Smooth muscle cell of the brain vasculature (primary cell): ENCODE data around the gene ABI3BP.
A peak's percentile ranks its signal among the peaks of the same experiment; 100 is the strongest.

Source experiments
- DNase-seq: peaks from one replicate; pipeline ENCODE4 v3.0.0-alpha.2; 2012; ENCODE audit warnings: low read depth, low spot score

The ABI3BP gene

GRCh38 chr3:100984308-100984707, 8.9 kb downstream of the ABI3BP start:
- DNase-seq, result no peak

- DNase-seq, result peak; percentile 4
Measured at GRCh38 chr3:100982710-100983109, 10.5 kb downstream of the ABI3BP start.

- no peak for DNase-seq
Measured at GRCh38 chr3:100981164-100981911, 11.9 kb downstream of the ABI3BP start.

- no peak for DNase-seq
Measured at GRCh38 chr3:100978011-100978659, 15.1 kb downstream of the ABI3BP start.

GRCh38 chr3:100976611-100977010, 16.6 kb downstream of the ABI3BP start:
- DNase-seq, result no peak

GRCh38 chr3:100975714-100976113, 17.5 kb downstream of the ABI3BP start:
- DNase-seq, result no peak

DNA sequence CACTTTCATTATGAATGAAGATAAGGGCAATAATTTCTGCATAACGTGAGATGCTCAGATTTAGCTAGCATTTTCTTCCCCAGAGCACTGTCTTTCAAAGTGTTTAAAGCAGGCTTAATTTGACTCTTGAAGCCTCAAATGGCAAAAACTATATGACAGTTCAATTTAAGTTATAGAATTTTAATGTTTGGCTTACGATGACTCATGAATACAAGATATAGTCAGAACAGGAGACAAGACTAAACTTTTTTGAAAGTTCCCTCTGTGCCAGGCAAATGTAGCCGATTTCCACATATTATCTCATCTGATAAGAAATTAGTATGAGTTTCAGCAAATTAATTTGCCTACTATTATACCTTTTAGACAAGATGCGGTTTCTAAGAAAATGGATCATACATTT, 19.6 kb downstream of the ABI3BP start:
- no peak for DNase-seq

- DNase-seq, result no peak
Measured at GRCh38 chr3:100972867-100973266, 20.4 kb downstream of the ABI3BP start.

DNA sequence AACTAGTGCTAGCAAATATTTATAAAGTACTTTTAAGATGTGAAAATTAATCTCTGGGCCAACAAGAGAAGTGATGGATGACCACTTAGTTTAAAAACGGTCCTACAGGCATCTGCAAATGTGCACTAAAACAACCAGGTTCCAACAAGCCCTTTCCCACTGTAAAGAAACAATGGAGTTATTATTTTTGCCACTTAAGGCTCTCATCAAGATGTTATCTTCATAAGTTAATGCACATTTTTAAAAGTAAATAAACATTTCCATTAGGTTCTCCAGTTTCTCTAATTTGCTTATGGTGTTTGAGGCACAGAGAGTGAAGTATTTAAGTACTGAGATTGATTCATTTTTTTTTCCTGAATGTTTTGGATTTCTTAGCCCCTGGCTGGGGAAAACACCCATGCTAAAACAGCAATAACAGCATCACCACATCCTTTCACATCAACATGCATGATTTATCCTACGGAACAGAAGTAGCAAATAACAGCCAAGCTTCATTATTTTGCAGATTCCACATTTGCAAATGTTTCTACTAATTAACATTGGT, 20.8 kb downstream of the ABI3BP start:
- DNase-seq, result no peak

- no peak for DNase-seq
Measured at GRCh38 chr3:100971798-100972197, 21.4 kb downstream of the ABI3BP start.

DNA sequence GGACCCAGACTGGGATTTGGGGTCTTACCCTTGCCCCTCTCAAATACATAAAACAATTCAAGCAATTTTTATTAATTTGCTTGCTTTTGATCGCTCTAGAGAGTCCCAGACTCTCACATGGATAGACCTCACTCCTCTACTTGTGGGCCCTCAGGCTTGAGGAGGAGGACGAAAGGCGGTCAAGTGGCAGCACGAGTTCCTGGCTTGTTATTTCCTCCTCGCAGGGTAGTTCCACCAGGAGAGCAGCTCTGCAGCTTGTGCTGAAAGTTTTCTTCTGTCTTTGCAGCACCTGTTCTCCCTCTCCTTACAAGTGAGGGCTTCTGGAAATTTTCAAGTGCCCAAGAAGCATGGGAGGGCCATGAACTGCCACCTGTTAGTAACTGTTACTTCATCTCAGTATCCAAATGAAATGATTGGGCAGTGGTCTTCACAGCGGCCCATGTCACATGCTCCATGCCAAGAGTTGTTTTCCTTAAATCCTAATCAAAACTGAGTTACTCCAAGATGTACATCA, 22.7 kb downstream of the ABI3BP start:
- no peak for DNase-seq

DNA sequence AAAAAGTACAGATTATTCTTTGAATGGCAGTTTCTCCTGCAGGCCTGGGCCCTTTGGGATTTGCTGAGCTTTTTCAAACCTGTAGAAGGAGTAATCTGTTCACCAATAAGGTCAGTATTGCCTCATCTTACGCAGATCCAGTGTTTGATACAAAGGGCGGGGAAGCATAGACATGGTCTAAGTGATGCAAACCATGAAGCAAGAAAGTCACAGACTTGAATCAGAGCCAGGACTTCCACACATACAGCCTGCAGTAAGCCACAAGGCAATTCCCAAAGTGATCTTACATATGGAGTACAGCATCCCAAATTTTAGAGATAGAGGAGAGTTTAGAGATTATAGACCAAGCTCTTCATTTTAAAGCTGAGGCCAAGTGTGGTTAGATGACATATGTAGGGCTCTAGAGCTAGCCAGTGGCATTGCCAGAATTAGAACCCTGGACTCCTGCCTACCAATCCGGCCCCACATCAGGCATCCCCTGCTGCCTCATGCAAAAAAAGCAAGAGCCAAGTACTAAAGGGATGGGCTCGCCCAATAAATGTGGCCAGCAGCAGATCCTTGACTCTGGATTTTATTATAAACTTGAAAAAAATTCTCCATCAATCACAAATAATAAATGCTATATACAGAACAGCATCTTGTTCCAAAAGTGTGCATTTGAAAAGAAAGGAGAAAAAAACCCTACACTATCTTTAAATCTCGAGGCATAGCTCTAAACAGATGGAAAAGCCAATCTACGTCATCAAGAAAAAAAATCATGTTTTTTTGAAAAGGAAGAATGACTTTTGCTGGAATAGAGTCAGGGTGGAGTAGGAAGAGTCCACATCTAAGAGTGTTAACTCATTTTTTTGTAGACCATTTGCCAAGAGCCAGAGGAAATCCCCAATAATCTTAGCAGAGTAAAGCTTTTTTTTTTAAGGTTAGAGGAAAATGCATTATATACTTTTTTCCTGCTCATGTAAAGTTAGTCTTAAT, 24.0 kb downstream of the ABI3BP start:
- no peak for DNase-seq

GRCh38 chr3:100966807-100967206, 26.4 kb downstream of the ABI3BP start:
- DNase-seq, result no peak

DNA sequence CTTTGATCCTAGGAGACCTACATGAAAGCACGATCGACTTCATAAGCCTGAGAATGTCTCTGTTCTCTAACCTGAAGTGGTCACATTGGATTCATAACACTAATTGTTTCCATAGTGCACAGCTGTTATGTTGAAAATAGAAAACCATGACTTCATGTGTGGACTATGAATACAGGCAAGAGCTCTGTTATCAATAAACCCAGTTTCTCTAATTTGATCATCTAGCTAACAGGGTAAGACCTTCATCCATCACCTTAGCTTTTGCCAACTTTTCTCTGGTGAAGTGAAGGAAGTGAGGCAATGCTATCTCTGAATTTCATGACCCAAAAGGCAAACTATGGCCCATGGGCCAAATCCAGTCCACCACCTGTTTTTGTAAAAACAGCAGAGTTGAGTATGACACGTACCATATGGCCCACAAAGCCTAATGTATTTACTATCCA, 27.2 kb downstream of the ABI3BP start:
- DNase-seq, result no peak

DNA sequence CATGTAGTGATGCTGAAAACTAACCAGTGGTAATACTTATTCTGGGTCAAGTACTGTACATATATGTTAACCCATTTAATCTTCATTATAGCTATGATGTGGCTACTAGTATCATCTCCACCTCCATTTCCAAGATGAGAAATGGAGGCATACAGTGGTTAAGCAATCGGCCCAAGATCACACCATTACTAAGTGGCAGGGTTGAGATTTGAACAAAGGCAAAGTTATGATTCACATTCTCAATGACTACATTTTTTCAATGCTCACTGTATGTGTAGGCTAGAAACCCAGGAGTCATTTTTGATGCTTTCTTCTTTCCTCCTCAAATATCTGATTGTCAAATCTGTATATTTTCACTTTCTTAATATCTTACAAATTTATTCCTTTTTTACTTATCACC, 30.2 kb downstream of the ABI3BP start:
- DNase-seq, result no peak

DNA sequence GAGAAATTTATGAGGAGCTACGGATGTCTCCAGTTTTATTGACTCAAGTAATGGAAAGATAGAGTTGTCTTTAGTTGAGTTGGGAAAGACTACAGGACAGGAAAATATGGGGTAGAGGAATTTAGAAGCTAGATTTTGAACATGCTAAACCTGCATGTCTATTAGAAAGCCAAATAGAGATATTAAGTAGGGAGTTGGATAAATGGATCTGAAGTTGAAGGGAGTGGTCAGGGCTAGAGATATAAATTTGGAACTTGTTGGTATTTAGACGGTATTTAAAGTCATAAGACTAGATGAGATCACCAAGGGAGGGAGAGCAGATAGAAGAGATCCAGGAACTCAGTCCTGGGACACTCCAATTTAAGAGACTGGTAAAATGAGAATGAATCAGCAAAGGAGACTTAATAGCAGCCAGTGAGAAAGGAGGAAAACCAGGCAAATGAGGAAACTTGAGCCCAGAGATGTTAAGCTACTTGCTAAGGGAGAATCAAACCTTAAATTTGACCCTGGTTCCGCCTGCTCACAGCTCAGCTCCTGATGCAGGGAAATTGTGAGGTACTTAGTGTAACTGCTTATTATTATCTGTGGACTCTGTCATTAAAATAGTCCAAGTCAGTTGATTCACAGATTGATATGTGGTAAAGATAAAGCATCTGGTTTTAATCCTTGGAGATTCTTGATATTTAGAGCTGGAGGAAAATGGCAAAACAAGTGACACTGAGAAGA, 35.8 kb downstream of the ABI3BP start:
- no peak for DNase-seq

DNA sequence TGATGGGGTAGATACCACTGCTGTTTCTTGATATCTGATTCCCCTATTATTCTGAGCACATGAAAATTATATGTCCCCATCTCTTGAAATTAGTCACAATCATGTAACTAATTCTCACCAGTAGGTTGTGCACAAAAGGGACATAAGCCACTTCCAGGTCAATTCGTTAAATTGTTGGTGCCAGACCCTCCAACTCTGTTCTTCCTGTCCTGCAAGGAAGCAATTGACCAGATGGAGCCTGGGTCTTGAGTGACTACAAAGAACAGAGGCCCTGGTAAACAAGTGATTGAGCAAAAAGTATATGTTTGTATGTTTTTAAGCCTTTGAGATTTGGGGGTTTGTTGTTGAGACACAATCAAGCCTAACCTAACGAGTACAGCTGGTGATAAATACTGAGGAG, 36.9 kb downstream of the ABI3BP start:
- DNase-seq, result no peak

DNA sequence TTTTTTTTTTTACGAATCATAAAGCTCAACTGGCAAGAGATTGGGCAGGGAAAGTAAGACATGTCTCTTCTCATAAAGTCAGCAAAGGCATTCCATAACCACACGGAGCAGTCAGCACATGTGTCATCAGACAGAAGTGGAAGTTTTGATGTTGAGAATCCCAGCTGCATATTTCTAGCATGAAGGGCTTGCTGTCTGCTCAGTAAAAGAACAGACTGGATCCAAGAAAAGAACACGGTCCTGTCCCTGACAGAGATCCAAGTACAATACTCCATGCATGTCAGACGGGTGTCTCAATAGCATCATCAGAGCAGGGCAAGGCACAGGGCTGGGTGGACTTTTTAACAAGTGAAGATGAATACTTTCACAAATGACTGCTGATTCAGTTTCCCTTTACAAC, 38.2 kb downstream of the ABI3BP start:
- peak; percentile 29 for DNase-seq

DNA sequence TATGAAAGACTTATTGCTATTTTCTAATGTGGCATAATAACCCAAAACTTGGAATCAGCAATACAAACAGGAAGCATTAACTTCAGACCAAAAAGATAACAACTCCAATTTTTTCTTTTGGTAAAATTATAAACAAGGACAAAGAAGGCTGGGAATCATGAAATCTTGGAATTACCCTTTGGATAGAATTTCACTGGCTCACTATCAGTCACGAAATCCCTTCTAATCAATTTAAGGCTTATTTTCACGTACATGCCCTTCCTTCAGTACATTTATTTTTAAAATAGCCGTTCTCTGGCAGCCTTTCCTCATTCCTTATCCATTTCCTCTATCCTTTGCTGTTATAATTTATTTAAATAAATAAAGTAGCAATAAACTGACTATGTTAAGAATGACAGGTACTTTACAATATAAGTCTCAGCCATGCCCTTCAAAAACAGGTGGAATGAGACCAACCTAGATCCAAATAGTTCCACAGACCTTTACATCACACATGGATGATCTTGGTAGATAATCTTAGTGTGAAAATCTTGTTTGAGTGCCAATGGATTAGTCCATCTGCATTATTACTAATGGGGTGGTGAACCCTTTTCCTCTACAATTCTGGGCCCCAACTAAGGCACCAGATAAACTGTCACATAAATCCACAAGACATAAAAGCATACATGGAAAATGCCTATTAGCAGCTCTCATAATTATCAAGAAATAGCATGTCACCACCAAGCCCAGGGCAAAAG, 38.9 kb downstream of the ABI3BP start:
- no peak for DNase-seq

DNA sequence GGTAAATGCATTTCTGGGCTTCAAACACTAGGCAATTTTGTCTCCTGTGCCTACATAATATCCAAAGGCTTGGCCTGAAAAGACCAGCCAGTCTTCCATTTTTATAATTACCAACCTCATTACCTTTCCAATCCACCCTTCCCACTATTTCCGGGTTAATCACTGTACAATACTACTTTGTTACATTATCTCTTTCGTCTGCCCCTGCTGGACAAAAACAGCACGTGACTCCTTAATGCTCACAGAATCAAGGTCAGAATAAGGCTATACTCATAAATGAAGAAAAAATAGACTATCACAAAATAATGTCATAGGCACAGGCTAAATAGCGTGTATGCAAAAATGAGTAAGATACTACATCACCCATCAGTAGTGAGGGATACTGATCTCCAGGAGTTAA, 40.1 kb downstream of the ABI3BP start:
- DNase-seq, result no peak
